MM.1S (cell line): ENCODE results near the gene SMPD3.

Experiments
- EZH2 ChIP-seq: fragments of 300-600 bp; sonication (generic); optimal IDR thresholded peaks from 2 replicates; pipeline ENCODE3; 2017; ENCODE audit warnings: low read depth, mild to moderate bottlenecking, antibody characterized with exemption, low read length, mixed read lengths
- EZH2phosphoT487 ChIP-seq: fragments of 300-600 bp; sonication (generic); IDR thresholded peaks from 2 replicates; pipeline ENCODE4 v1.6.1; 2018; ENCODE audit warnings: antibody characterized with exemption, low read length
- TF ChIP-seq, protein P1 (sequence below): fragments of 300-600 bp; sonication (generic); IDR thresholded peaks from 2 replicates; pipeline ENCODE4 v1.5.1; 2016; ENCODE audit warnings: antibody characterized with exemption, low read length, mixed read lengths

- TF ChIP-seq, protein P1, sequence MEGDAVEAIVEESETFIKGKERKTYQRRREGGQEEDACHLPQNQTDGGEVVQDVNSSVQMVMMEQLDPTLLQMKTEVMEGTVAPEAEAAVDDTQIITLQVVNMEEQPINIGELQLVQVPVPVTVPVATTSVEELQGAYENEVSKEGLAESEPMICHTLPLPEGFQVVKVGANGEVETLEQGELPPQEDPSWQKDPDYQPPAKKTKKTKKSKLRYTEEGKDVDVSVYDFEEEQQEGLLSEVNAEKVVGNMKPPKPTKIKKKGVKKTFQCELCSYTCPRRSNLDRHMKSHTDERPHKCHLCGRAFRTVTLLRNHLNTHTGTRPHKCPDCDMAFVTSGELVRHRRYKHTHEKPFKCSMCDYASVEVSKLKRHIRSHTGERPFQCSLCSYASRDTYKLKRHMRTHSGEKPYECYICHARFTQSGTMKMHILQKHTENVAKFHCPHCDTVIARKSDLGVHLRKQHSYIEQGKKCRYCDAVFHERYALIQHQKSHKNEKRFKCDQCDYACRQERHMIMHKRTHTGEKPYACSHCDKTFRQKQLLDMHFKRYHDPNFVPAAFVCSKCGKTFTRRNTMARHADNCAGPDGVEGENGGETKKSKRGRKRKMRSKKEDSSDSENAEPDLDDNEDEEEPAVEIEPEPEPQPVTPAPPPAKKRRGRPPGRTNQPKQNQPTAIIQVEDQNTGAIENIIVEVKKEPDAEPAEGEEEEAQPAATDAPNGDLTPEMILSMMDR, result no peak
- TF ChIP-seq EZH2 (no peak), EZH2phosphoT487 (no peak)
Measured at GRCh38 chr16:68374246-68374805, 74.0 kb downstream of the SMPD3 start.
